HEK293T (cell line): ENCODE results near the gene LIPK.

Experiments used
- CTCF ChIA-PET: fragments of 350-600 bp; formaldehyde crosslinking; extraction: SDS; loops from one replicate; lab custom pipeline; 2021; ENCODE audit warnings: antibody characterized with exemption, inconsistent platforms; lab: Yijun Ruan, JAX
- POLR2A ChIA-PET: fragments of 350-600 bp; formaldehyde crosslinking; extraction: SDS; loops from one replicate; lab custom pipeline; 2020; ENCODE audit warnings: antibody characterized with exemption, inconsistent platforms; lab: Yijun Ruan, JAX
- DNase-seq: peaks from one replicate; pipeline ENCODE4 v3.0.0; 2012; ENCODE audit warnings: mixed read lengths; ENCODE audit errors: extremely low spot score
- ARNT ChIP-seq: fragments of 450-650 bp; IDR thresholded peaks from 2 replicates; pipeline ENCODE4 v1.6.1; 2017; ENCODE audit warnings: mild to moderate bottlenecking
- BHLHE40 ChIP-seq: fragments of 450-650 bp; IDR thresholded peaks from 2 replicates; pipeline ENCODE4 v1.6.1; 2016; ENCODE audit warnings: mild to moderate bottlenecking, moderate library complexity, borderline replicate concordance
- CTBP1 ChIP-seq: fragments of 450-650 bp; IDR thresholded peaks from 2 replicates; pipeline ENCODE4 v1.6.1; 2016; ENCODE audit warnings: borderline replicate concordance
- ELF4 ChIP-seq: fragments of 450-650 bp; IDR thresholded peaks from 2 replicates; pipeline ENCODE4 v1.6.1; 2017; ENCODE audit warnings: antibody characterized with exemption
- FOXA1 ChIP-seq: fragments of 450-650 bp; IDR thresholded peaks from 2 replicates; pipeline ENCODE4 v1.6.1; 2016; ENCODE audit warnings: mild to moderate bottlenecking
- FOXK2 ChIP-seq: fragments of 450-650 bp; IDR thresholded peaks from 2 replicates; pipeline ENCODE4 v1.6.1; 2016; ENCODE audit warnings: mild to moderate bottlenecking
- FOXM1 ChIP-seq: fragments of 450-650 bp; IDR thresholded peaks from 2 replicates; pipeline ENCODE4 v1.6.1; 2017; ENCODE audit warnings: mild to moderate bottlenecking, borderline replicate concordance
- HDGF ChIP-seq: fragments of 450-650 bp; IDR thresholded peaks from 2 replicates; pipeline ENCODE4 v1.6.1; 2017; ENCODE audit warnings: antibody characterized with exemption, borderline replicate concordance
- L3MBTL2 ChIP-seq: fragments of 450-650 bp; conservative IDR thresholded peaks from 2 replicates; pipeline ENCODE4 v1.6.1; 2016; ENCODE audit warnings: mild to moderate bottlenecking
- LEF1 ChIP-seq: fragments of 450-650 bp; IDR thresholded peaks from 2 replicates; pipeline ENCODE4 v1.6.1; 2017; ENCODE audit warnings: mild to moderate bottlenecking, borderline replicate concordance
- NFRKB ChIP-seq: fragments of 450-650 bp; IDR thresholded peaks from 2 replicates; pipeline ENCODE4 v1.6.1; 2016; ENCODE audit warnings: mild to moderate bottlenecking, moderate library complexity
- SP1 ChIP-seq: fragments of 450-650 bp; IDR thresholded peaks from 2 replicates; pipeline ENCODE4 v1.6.1; 2017
- SUZ12 ChIP-seq: fragments of 450-650 bp; IDR thresholded peaks from 2 replicates; pipeline ENCODE4 v1.6.1; 2016; ENCODE audit warnings: mild to moderate bottlenecking
- TARDBP ChIP-seq: fragments of 450-650 bp; IDR thresholded peaks from 2 replicates; pipeline ENCODE4 v1.6.1; 2016
- ZNF384 ChIP-seq: fragments of 450-650 bp; IDR thresholded peaks from 2 replicates; pipeline ENCODE4 v1.6.1; 2016
- TF ChIP-seq, protein P1 (sequence below): fragments of 450-650 bp; IDR thresholded peaks from 2 replicates; pipeline ENCODE4 v1.6.1; 2016

LIPK gene

GRCh38 chr10:88793712-88794299 lies 87.8 kb downstream of the LIPK start:
- TF ChIP-seq SUZ12 (no peak), FOXK2 (no peak), L3MBTL2 (no peak), BHLHE40 (no peak), CTBP1 (no peak)
- ChIA-PET CTCF (interaction anchor here (0.7 kb wide), 1 partner anchor 406 kb away, joined by 5 read pairs; no protein-coding TSS in a partner anchor), POLR2A (no interaction called here)
- no peak for DNase-seq

DNA sequence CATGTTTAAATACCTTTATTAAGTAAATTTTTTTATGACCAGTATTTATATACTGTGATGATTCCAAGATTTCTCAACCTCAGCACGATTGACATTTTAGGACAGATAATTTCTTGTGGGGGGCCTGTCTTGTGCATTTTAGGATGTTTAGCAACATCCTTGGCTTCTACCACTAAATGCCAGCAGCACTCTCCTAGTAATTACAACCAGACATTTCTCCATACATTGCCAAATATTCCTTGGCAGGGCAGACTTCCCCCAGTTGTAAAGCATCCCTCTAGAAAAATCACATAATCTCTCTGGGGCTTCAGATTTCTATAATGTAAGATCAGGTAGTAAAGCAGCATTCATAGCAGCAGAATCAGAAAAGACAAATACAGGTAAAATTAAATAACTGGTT lies 88.7 kb downstream of the LIPK start:
- ChIA-PET CTCF (no interaction called here), POLR2A (no interaction called here)
- no peak for DNase-seq
- no peak for TF ChIP-seq FOXM1
- TF ChIP-seq LEF1 = no peak
- no peak for TF ChIP-seq CTBP1
- no peak for TF ChIP-seq HDGF
- no peak for TF ChIP-seq BHLHE40
- TF ChIP-seq L3MBTL2 = no peak
- TF ChIP-seq, protein P1, sequence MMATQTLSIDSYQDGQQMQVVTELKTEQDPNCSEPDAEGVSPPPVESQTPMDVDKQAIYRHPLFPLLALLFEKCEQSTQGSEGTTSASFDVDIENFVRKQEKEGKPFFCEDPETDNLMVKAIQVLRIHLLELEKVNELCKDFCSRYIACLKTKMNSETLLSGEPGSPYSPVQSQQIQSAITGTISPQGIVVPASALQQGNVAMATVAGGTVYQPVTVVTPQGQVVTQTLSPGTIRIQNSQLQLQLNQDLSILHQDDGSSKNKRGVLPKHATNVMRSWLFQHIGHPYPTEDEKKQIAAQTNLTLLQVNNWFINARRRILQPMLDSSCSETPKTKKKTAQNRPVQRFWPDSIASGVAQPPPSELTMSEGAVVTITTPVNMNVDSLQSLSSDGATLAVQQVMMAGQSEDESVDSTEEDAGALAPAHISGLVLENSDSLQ = no peak
- no peak for TF ChIP-seq ARNT
- TF ChIP-seq TARDBP = no peak
- TF ChIP-seq NFRKB = no peak
- TF ChIP-seq FOXK2 = no peak
- TF ChIP-seq ELF4 = no peak
- no peak for TF ChIP-seq SP1
- no peak for TF ChIP-seq FOXA1
- no peak for TF ChIP-seq SUZ12
- TF ChIP-seq ZNF384 = no peak

DNA sequence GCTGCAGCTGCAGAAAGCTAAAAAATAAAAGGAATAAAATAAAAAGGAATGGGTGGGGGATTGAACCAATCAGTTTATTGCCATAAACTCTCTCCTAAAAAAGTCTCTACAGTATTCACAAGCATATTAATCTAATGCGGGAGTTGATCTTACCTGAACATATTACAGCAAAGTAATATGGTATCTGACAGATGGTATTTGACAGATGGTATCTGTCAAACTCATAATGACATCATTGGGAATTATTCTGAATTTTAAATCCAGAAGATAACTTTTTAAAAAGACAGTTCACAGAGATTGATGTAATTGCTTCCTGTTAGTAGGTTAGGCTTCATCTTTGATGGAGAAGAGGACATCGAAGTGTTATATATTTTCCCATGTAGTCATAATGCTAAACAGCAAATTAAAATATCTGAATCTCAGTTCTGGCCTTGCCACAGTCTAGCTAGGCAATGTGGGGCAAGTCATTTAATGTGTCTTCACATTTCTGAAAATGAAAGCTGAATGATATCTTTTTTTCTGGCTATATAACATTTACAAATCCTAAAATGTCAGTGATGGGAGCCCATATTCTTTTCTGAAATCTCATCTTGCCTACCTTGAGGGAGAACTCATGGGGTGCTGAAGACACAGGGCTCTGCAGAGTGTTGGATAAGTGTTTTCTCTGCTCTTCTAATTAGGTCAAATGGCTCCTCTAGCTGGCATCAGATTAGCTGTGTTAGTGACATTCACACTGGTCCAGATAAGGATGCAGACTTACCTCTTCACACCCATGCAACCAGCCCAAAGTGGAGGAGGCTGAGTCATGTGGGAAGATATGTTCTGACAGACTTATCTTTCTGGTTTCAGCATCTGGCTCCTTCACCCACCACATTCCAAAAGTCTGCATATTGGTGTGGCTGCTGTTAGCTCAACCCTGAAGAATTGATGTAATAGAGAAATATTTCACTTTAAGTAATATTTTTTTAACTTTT lies 94.4 kb downstream of the LIPK start:
- no peak for TF ChIP-seq FOXA1
- TF ChIP-seq BHLHE40 = no peak
- no peak for TF ChIP-seq CTBP1
- TF ChIP-seq FOXM1 = no peak
- no peak for TF ChIP-seq LEF1
- TF ChIP-seq L3MBTL2 = no peak
- TF ChIP-seq ELF4 = no peak
- no peak for TF ChIP-seq ARNT
- TF ChIP-seq, protein P1 = no peak
- no peak for TF ChIP-seq FOXK2
- no peak for TF ChIP-seq SP1
- TF ChIP-seq SUZ12 = no peak
- TF ChIP-seq HDGF = no peak
- TF ChIP-seq NFRKB = no peak
- no peak for TF ChIP-seq ZNF384
- TF ChIP-seq TARDBP = no peak
- no peak for DNase-seq
- POLR2A ChIA-PET = no interaction called here
- CTCF ChIA-PET = no interaction called here
